ENCODE measurements around the gene NFILZ.

The NFILZ gene

GRCh38 chr19:8600064-8600463 is 30.4 kb upstream of the NFILZ start:
- no peaks in the 10 kb centered on the region for H3K9me3 ChIP-seq (ENCODE audit: control insufficient read depth in 2 of 2, low read length in 2 of 2)
- H3K36me3 ChIP-seq (ENCODE audit: control insufficient read depth in 2 of 2, insufficient read depth in 2 of 2, low read length in 2 of 2) = peaks cover 3 to 7% of the 10 kb centered on the region in 2 donors
- no peak overlapping the region for H3K4me3 ChIP-seq (ENCODE audit: low read length in 2 of 2)

GRCh38 chr19:8600816-8601215 is 29.6 kb upstream of the NFILZ start:
- Histone ChIP-seq H3K4me3 (ENCODE audit: low read length in 2 of 2) (no peak overlapping the region), H3K9me3 (ENCODE audit: control insufficient read depth in 2 of 2, low read length in 2 of 2) (no peaks in the 10 kb centered on the region), H3K9ac (ENCODE audit: low read depth in 1 of 2, low read length in 2 of 2) (no peak overlapping the region), H3K27ac (ENCODE audit: low read depth in 2 of 2, low read length in 2 of 2) (no peak overlapping the region), H3K27me3 (ENCODE audit: control insufficient read depth in 2 of 2, insufficient read depth in 2 of 2, low read length in 2 of 2) (no peaks in the 10 kb centered on the region), H3K36me3 (ENCODE audit: control insufficient read depth in 2 of 2, insufficient read depth in 2 of 2, low read length in 2 of 2) (peaks cover 3 to 7% of the 10 kb centered on the region in 2 donors), H3K4me1 (ENCODE audit: control insufficient read depth in 2 of 2, insufficient read depth in 2 of 2, low read length in 2 of 2) (no peaks in the 10 kb centered on the region)

More at GRCh38 chr19:8600064-8600463, 30.4 kb upstream of the NFILZ start:
- no peaks in the 10 kb centered on the region for H3K27me3 ChIP-seq (ENCODE audit: control insufficient read depth in 2 of 2, insufficient read depth in 2 of 2, low read length in 2 of 2)
- no peak overlapping the region for H3K9ac ChIP-seq (ENCODE audit: low read depth in 1 of 2, low read length in 2 of 2)
- no peak overlapping the region for H3K27ac ChIP-seq (ENCODE audit: low read depth in 2 of 2, low read length in 2 of 2)
- no peaks in the 10 kb centered on the region for H3K4me1 ChIP-seq (ENCODE audit: control insufficient read depth in 2 of 2, insufficient read depth in 2 of 2, low read length in 2 of 2)

- Histone ChIP-seq H3K9ac (ENCODE audit: low read depth in 1 of 2, low read length in 2 of 2) (no peak overlapping the region), H3K4me1 (ENCODE audit: control insufficient read depth in 2 of 2, insufficient read depth in 2 of 2, low read length in 2 of 2) (no peaks in the 10 kb centered on the region), H3K36me3 (ENCODE audit: control insufficient read depth in 2 of 2, insufficient read depth in 2 of 2, low read length in 2 of 2) (peaks cover 0 to 7% of the 10 kb centered on the region in 2 donors), H3K27me3 (ENCODE audit: control insufficient read depth in 2 of 2, insufficient read depth in 2 of 2, low read length in 2 of 2) (no peaks in the 10 kb centered on the region), H3K27ac (ENCODE audit: low read depth in 2 of 2, low read length in 2 of 2) (no peak overlapping the region), H3K9me3 (ENCODE audit: control insufficient read depth in 2 of 2, low read length in 2 of 2) (no peaks in the 10 kb centered on the region), H3K4me3 (ENCODE audit: low read length in 2 of 2) (no peak overlapping the region)
These were observed 28.6 kb upstream of the NFILZ start for GRCh38 chr19:8601796-8602195.

GRCh38 chr19:8605514-8605913 is 24.9 kb upstream of the NFILZ start:
- Histone ChIP-seq H3K9me3 (ENCODE audit: control insufficient read depth in 2 of 2, low read length in 2 of 2) (no peaks in the 10 kb centered on the region), H3K9ac (ENCODE audit: low read depth in 1 of 2, low read length in 2 of 2) (no peak overlapping the region), H3K4me1 (ENCODE audit: control insufficient read depth in 2 of 2, insufficient read depth in 2 of 2, low read length in 2 of 2) (peaks cover 8 to 11% of the 10 kb centered on the region in 2 donors), H3K27me3 (ENCODE audit: control insufficient read depth in 2 of 2, insufficient read depth in 2 of 2, low read length in 2 of 2) (peaks cover 3 to 15% of the 10 kb centered on the region in 2 donors), H3K4me3 (ENCODE audit: low read length in 2 of 2) (no peak overlapping the region), H3K36me3 (ENCODE audit: control insufficient read depth in 2 of 2, insufficient read depth in 2 of 2, low read length in 2 of 2) (peaks cover 0 to 7% of the 10 kb centered on the region in 2 donors), H3K27ac (ENCODE audit: low read depth in 2 of 2, low read length in 2 of 2) (no peak overlapping the region)

GRCh38 chr19:8607386-8607785 is 23.0 kb upstream of the NFILZ start:
- Histone ChIP-seq H3K9ac (ENCODE audit: low read depth in 1 of 2, low read length in 2 of 2) (no peak overlapping the region), H3K4me3 (ENCODE audit: low read length in 2 of 2) (no peak overlapping the region), H3K27me3 (ENCODE audit: control insufficient read depth in 2 of 2, insufficient read depth in 2 of 2, low read length in 2 of 2) (peaks cover 3 to 15% of the 10 kb centered on the region in 2 donors), H3K9me3 (ENCODE audit: control insufficient read depth in 2 of 2, low read length in 2 of 2) (no peaks in the 10 kb centered on the region), H3K4me1 (ENCODE audit: control insufficient read depth in 2 of 2, insufficient read depth in 2 of 2, low read length in 2 of 2) (peaks cover 10 to 15% of the 10 kb centered on the region in 2 donors), H3K27ac (ENCODE audit: low read depth in 2 of 2, low read length in 2 of 2) (no peak overlapping the region), H3K36me3 (ENCODE audit: control insufficient read depth in 2 of 2, insufficient read depth in 2 of 2, low read length in 2 of 2) (peaks cover 0 to 4% of the 10 kb centered on the region in 2 donors)

GRCh38 chr19:8608941-8609278 is 21.5 kb upstream of the NFILZ start:
- Histone ChIP-seq H3K9me3 (ENCODE audit: control insufficient read depth in 2 of 2, low read length in 2 of 2) (no peaks in the 10 kb centered on the region), H3K4me1 (ENCODE audit: control insufficient read depth in 2 of 2, insufficient read depth in 2 of 2, low read length in 2 of 2) (peaks cover 10 to 15% of the 10 kb centered on the region in 2 donors), H3K27me3 (ENCODE audit: control insufficient read depth in 2 of 2, insufficient read depth in 2 of 2, low read length in 2 of 2) (peaks cover 3 to 15% of the 10 kb centered on the region in 2 donors), H3K27ac (ENCODE audit: low read depth in 2 of 2, low read length in 2 of 2) (peak overlapping the region in 1 of 2 donors; percentile 52), H3K36me3 (ENCODE audit: control insufficient read depth in 2 of 2, insufficient read depth in 2 of 2, low read length in 2 of 2) (peaks cover 0 to 4% of the 10 kb centered on the region in 2 donors), H3K9ac (ENCODE audit: low read depth in 1 of 2, low read length in 2 of 2) (peak overlapping the region; percentile 17 to 75), H3K4me3 (ENCODE audit: low read length in 2 of 2) (peak overlapping the region; percentile 76 to 85)

- H3K4me1 ChIP-seq (ENCODE audit: control insufficient read depth in 2 of 2, insufficient read depth in 2 of 2, low read length in 2 of 2) = peaks cover 10 to 15% of the 10 kb centered on the region in 2 donors
- H3K4me3 ChIP-seq (ENCODE audit: low read length in 2 of 2) = peak overlapping the region; percentile 76 to 85
- H3K36me3 ChIP-seq (ENCODE audit: control insufficient read depth in 2 of 2, insufficient read depth in 2 of 2, low read length in 2 of 2) = peaks cover 0 to 4% of the 10 kb centered on the region in 2 donors
- H3K27ac ChIP-seq (ENCODE audit: low read depth in 2 of 2, low read length in 2 of 2) = peak overlapping the region; percentile 34 to 52
- H3K9me3 ChIP-seq (ENCODE audit: control insufficient read depth in 2 of 2, low read length in 2 of 2) = no peaks in the 10 kb centered on the region
- H3K9ac ChIP-seq (ENCODE audit: low read depth in 1 of 2, low read length in 2 of 2) = peak overlapping the region; percentile 63 to 75
- peaks cover 3 to 15% of the 10 kb centered on the region in 2 donors for H3K27me3 ChIP-seq (ENCODE audit: control insufficient read depth in 2 of 2, insufficient read depth in 2 of 2, low read length in 2 of 2)
These were observed 21.0 kb upstream of the NFILZ start for GRCh38 chr19:8609279-8610040.

- Histone ChIP-seq H3K9me3 (ENCODE audit: control insufficient read depth in 2 of 2, low read length in 2 of 2) (no peaks in the 10 kb centered on the region), H3K27ac (ENCODE audit: low read depth in 2 of 2, low read length in 2 of 2) (peak within 1 kb of the TSS; percentile 34 to 52), H3K4me3 (ENCODE audit: low read length in 2 of 2) (peak within 1 kb of the TSS; percentile 76 to 85), H3K27me3 (ENCODE audit: control insufficient read depth in 2 of 2, insufficient read depth in 2 of 2, low read length in 2 of 2) (peaks cover 3 to 15% of the 10 kb centered on the region in 2 donors), H3K9ac (ENCODE audit: low read depth in 1 of 2, low read length in 2 of 2) (peak within 1 kb of the TSS; percentile 63 to 75), H3K4me1 (ENCODE audit: control insufficient read depth in 2 of 2, insufficient read depth in 2 of 2, low read length in 2 of 2) (peaks cover 10 to 15% of the 10 kb centered on the region in 2 donors), H3K36me3 (ENCODE audit: control insufficient read depth in 2 of 2, insufficient read depth in 2 of 2, low read length in 2 of 2) (no peaks in the 10 kb centered on the region)
These were observed 20.1 kb upstream of the NFILZ start, which contains the start of gene ADAMTS10 for GRCh38 chr19:8610041-8610935. ADAMTS10 (minus strand) TSS chr19:8610715; CDS start chr19:8605710, 5,005 bp downstream.

GRCh38 chr19:8610936-8611300 is 19.5 kb upstream of the NFILZ start:
- no peak overlapping the region for H3K27ac ChIP-seq (ENCODE audit: low read depth in 2 of 2, low read length in 2 of 2)
- peaks cover 10 to 15% of the 10 kb centered on the region in 2 donors for H3K4me1 ChIP-seq (ENCODE audit: control insufficient read depth in 2 of 2, insufficient read depth in 2 of 2, low read length in 2 of 2)

GRCh38 chr19:8611391-8611876 is 19.0 kb upstream of the NFILZ start:
- Histone ChIP-seq H3K27me3 (ENCODE audit: control insufficient read depth in 2 of 2, insufficient read depth in 2 of 2, low read length in 2 of 2) (peaks cover 3 to 15% of the 10 kb centered on the region in 2 donors), H3K36me3 (ENCODE audit: control insufficient read depth in 2 of 2, insufficient read depth in 2 of 2, low read length in 2 of 2) (no peaks in the 10 kb centered on the region), H3K9me3 (ENCODE audit: control insufficient read depth in 2 of 2, low read length in 2 of 2) (no peaks in the 10 kb centered on the region), H3K4me1 (ENCODE audit: control insufficient read depth in 2 of 2, insufficient read depth in 2 of 2, low read length in 2 of 2) (peaks cover 10 to 15% of the 10 kb centered on the region in 2 donors), H3K9ac (ENCODE audit: low read depth in 1 of 2, low read length in 2 of 2) (no peak overlapping the region), H3K4me3 (ENCODE audit: low read length in 2 of 2) (no peak overlapping the region), H3K27ac (ENCODE audit: low read depth in 2 of 2, low read length in 2 of 2) (no peak overlapping the region)

More at GRCh38 chr19:8610936-8611300, 19.5 kb upstream of the NFILZ start:
- no peak overlapping the region for H3K9ac ChIP-seq (ENCODE audit: low read depth in 1 of 2, low read length in 2 of 2)
- H3K4me3 ChIP-seq (ENCODE audit: low read length in 2 of 2) = no peak overlapping the region
- peaks cover 3 to 15% of the 10 kb centered on the region in 2 donors for H3K27me3 ChIP-seq (ENCODE audit: control insufficient read depth in 2 of 2, insufficient read depth in 2 of 2, low read length in 2 of 2)
- H3K9me3 ChIP-seq (ENCODE audit: control insufficient read depth in 2 of 2, low read length in 2 of 2) = no peaks in the 10 kb centered on the region
- H3K36me3 ChIP-seq (ENCODE audit: control insufficient read depth in 2 of 2, insufficient read depth in 2 of 2, low read length in 2 of 2) = no peaks in the 10 kb centered on the region

All from mucosa of rectum (tissue), 2 donors.